Naive B cell (primary cell): ENCODE results near the gene SERINC3. TPM values are rescaled to one million over a fixed set of nuclear protein-coding genes. Genes with fewer than 3 reads are reported as not detected.
"Not testable (repeated sequence)": the region's sequence is repeated elsewhere in the genome, so short reads cannot be mapped to it uniquely, and the experiment has no call there.

Source experiments
- ATAC-seq, 2 donors: fragments of 150-1000 bp; cut with Tn5 transposase; 2 replicates each; pipeline ENCODE4 v1.10.0; 2021; ENCODE audit warnings: low read depth in 2 of 2, mild to moderate bottlenecking in 2 of 2, moderate library complexity in 2 of 2
- DNase-seq: peaks from one replicate; pipeline ENCODE4 v3.0.0; 2022
- H3K27ac Mint-ChIP-seq, 6 donors: one replicate each; pipeline ENCODE4 v1.8.0; 2020 to 2022; ENCODE audit warnings: mild to moderate bottlenecking in 6 of 6, mixed read lengths in 6 of 6, moderate library complexity in 5 of 6, inconsistent platforms in 2 of 6
- H3K27me3 Mint-ChIP-seq, 3 donors: one replicate each; pipeline ENCODE4 v1.8.0; 2021 to 2022; ENCODE audit warnings: mixed read lengths in 3 of 3, mild to moderate bottlenecking in 1 of 3
- H3K36me3 Mint-ChIP-seq, 2 donors: one replicate each; pipeline ENCODE4 v1.8.0; 2020 to 2022; ENCODE audit warnings: mixed read lengths in 2 of 2, inconsistent platforms in 1 of 2, mild to moderate bottlenecking in 1 of 2
- H3K4me1 Mint-ChIP-seq, 3 donors: one replicate each; pipeline ENCODE4 v1.8.0; 2020 to 2022; ENCODE audit warnings: mixed read lengths in 3 of 3, inconsistent platforms in 1 of 3, mild to moderate bottlenecking in 1 of 3, moderate library complexity in 1 of 3
- H3K4me3 Mint-ChIP-seq, 8 donors: one replicate each; pipeline ENCODE4 v1.8.0; 2020 to 2022; ENCODE audit warnings: mild to moderate bottlenecking in 8 of 8, mixed read lengths in 8 of 8, moderate library complexity in 8 of 8, inconsistent platforms in 2 of 8
- H3K9me3 Mint-ChIP-seq, 7 donors: one replicate each; pipeline ENCODE4 v1.8.0; 2020 to 2022; ENCODE audit warnings: mixed read lengths in 7 of 7, mild to moderate bottlenecking in 5 of 7, inconsistent platforms in 2 of 7, moderate library complexity in 1 of 7
- polyA plus RNA-seq, 6 donors: library from polyadenylated mRNA; unstranded; fragments of 300-500 nt; fragmentation: Illumina TruSeq; gene quantifications; one replicate each; pipeline ENCODE4 v1.2.3, GENCODE V29; 2021; ENCODE audit warnings: low read depth in 6 of 6

Gene SERINC3
- polyA plus RNA-seq, result 100 to 1,000 TPM; 120 to 145 (median 133) TPM

DNA sequence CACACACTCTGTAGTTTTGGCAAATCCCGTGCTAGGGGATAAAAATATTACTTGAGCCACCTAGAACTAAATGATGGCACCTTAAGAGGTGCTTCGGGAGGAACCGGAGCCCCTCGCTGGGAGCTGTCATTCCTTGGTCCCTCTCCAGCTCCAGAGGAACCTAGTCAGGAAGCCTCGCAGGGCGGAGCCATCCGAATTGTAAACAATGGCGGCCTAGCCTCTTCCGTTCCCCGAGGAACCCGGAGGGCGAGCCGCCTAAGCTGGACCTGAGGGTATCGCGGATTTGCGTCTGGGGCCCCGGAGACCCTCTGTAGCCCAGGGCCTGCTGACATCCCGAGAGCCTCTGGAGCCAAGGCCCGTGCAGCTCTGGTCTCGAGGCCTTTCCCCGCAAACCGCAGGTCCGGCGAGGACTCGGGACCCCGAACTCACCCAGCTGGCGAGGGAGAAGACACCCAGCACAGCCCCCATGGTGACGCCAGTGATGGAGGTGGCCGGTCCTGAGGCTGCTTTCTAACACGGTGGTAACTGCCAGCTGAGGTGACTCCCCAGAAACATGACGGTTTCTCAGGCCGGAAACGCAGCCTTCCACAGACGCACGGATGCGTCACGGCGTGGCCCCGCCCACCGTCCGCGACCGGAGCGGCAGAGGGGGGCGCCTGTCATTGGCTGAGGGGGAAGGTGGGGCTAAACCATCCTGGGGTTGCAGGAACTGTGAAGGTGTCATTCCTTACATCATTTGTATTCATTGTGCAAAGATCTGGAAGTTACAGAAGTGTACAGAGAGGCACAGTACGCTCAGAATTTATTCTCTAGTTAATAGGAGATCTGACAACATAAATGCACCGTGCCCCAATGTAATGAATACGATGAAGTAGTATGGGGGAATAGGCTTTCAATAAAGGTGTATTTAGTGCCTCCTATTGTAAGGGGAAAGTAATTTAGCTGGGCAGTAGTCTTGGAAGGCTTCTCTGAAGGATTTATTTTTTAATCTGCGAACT is at the start of gene SERINC3:
SERINC3 (minus strand) TSS at position 587 of the 998 bp plus-strand sequence; CDS start at position 468, 119 bp downstream.
- ATAC-seq (peak; percentile 89 to 90), DNase-seq (peak; percentile 99)
- Mint-ChIP-seq H3K4me1 (peaks cover 38 to 59% (median 47%) of the 10 kb centered on the region in 3 donors), H3K27me3 (no peaks in the 10 kb centered on the region), H3K27ac (peak within 1 kb of the TSS; percentile 93 to 99 (median 98)), H3K36me3 (no peaks in the 10 kb centered on the region), H3K9me3 (no peaks in the 10 kb centered on the region), H3K4me3 (peak within 1 kb of the TSS; percentile 78 to 97 (median 90))

GRCh38 chr20:44571362-44571988 is 49.6 kb upstream of the SERINC3 start:
- peak overlapping the region in 1 of 6 donors; percentile 5 for H3K27ac Mint-ChIP-seq
- DNase-seq (no peak), ATAC-seq (no peak)
- peaks cover 8 to 10% (median 10%) of the 10 kb centered on the region in 3 donors for H3K4me1 Mint-ChIP-seq
- H3K27me3 Mint-ChIP-seq, result no peaks in the 10 kb centered on the region
- no peak overlapping the region for H3K4me3 Mint-ChIP-seq
- H3K36me3 Mint-ChIP-seq, result no peaks in the 10 kb centered on the region
- H3K9me3 Mint-ChIP-seq, result no peaks in the 10 kb centered on the region

DNA sequence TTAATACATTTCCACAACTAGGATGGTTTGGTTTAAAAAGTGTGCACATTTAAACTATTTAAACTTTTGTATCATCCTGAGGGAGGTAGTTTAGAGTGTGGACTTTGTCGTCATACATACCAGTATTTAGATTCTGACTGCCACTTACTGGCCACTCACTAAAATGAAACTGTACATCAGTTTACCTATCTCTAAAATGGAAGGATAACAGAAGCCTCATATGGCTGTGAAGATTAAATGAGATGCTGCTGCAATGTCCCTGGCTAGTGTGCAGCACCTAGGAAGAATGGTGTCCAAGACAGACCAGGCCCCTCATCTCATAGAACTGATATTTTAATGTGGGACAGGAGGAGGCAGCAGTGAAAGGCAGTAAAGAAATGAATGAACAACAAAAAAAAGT is 48.5 kb upstream of the SERINC3 start:
- Mint-ChIP-seq H3K4me1 (no peaks in the 10 kb centered on the region), H3K27me3 (no peaks in the 10 kb centered on the region), H3K27ac (no peak overlapping the region), H3K36me3 (no peaks in the 10 kb centered on the region), H3K4me3 (no peak overlapping the region), H3K9me3 (no peaks in the 10 kb centered on the region)
- DNase-seq (no peak), ATAC-seq (no peak)

DNA sequence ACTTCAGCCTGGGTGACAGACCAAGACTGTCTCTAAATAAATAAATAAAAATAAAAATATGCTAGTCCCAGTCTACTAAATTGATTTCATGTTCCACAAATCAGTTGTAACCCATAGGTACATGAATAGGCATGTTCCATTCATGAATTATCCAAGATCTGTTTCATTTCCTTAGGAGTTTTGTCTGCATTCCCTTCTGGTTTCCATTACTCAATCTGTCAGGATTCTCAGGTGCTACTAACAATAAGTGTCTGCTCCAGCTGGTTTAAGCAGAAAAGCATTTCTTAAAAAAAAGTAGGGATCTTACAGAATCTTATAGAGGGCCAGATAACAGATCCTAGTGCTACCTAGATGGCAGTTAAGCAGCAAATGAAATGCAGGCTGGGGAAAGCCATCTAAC is 44.9 kb upstream of the SERINC3 start:
- H3K36me3 Mint-ChIP-seq, result no peaks in the 10 kb centered on the region
- no peak overlapping the region for H3K27ac Mint-ChIP-seq
- ATAC-seq (no peak), DNase-seq (no peak)
- H3K4me1 Mint-ChIP-seq, result no peaks in the 10 kb centered on the region
- no peaks in the 10 kb centered on the region for H3K9me3 Mint-ChIP-seq
- no peaks in the 10 kb centered on the region for H3K27me3 Mint-ChIP-seq
- H3K4me3 Mint-ChIP-seq, result no peak overlapping the region

DNA sequence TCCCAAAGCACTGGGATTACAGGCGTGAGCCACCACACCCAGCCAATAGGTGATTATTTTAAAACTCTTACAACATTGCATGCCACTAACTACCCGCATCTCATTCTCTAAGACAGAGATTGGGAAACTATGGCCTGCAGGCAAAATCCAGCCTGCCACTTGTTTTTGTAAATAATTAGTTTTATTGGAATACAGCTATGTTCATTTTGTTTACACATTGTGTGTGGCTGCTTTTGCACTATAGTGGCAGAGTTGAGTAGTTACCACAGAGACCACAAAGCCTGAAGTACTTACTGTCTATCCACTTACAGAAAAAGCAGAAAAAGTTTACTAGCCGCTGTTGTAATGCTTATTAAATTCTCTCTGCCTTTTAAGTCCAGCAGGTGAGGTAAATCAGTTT is 44.1 kb upstream of the SERINC3 start:
- H3K27me3 Mint-ChIP-seq, result no peaks in the 10 kb centered on the region
- no peaks in the 10 kb centered on the region for H3K4me1 Mint-ChIP-seq
- H3K4me3 Mint-ChIP-seq, result no peak overlapping the region
- DNase-seq (no peak), ATAC-seq (no peak)
- H3K36me3 Mint-ChIP-seq, result no peaks in the 10 kb centered on the region
- H3K27ac Mint-ChIP-seq, result no peak overlapping the region
- H3K9me3 Mint-ChIP-seq, result no peaks in the 10 kb centered on the region

DNA sequence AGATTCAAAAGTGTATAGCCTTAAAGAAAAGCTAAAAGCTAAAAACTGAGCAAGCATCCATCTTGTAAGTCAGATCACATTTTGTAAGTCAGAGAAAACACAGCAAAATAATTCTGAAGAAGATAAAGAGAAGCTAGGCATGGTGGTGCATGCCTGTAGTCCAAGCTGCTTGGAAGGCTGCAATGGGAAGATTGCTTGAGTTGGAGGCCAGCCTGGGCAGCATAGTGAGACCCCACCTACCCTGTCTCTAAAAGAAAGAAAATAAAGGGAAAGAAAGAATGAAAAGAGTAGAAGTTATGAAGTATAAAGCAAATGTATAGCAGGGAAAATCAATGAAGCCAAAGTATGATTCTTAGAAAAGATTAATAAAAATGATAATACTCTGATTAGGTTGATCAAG is 40.0 kb upstream of the SERINC3 start:
- DNase-seq, result no peak
- Mint-ChIP-seq H3K4me3 (no peak overlapping the region), H3K9me3 (no peaks in the 10 kb centered on the region), H3K27ac (no peak overlapping the region), H3K4me1 (peaks cover 0 to 5% (median 3%) of the 10 kb centered on the region in 3 donors), H3K36me3 (no peaks in the 10 kb centered on the region), H3K27me3 (no peaks in the 10 kb centered on the region)
- ATAC-seq, result no peak

DNA sequence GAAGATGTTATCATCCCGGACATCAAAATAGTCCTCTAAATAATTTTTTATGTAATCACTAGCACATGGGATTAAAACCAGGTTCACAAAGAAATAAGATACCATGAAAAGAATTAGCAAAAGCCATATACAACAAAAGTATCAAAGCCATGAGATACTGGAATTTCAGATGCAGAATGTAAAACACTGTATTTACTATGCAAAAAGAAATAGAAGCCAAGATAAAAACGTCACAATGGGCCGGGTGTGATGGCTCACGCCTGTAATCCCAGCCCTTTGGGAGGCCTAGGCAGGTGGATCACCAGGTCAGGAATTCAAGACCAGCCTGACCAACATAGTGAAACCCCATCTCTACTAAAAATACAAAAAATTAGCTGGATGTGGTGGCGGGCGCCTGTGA is 38.9 kb upstream of the SERINC3 start:
- DNase-seq, H3K9me3 Mint-ChIP-seq, H3K4me1 Mint-ChIP-seq, H3K4me3 Mint-ChIP-seq, H3K36me3 Mint-ChIP-seq, H3K27me3 Mint-ChIP-seq, ATAC-seq: not testable (repeated sequence)
- peak overlapping the region in 1 of 6 donors; percentile 9 for H3K27ac Mint-ChIP-seq

GRCh38 chr20:44560229-44560628 is 38.4 kb upstream of the SERINC3 start:
- peak overlapping the region in 1 of 6 donors; percentile 9 for H3K27ac Mint-ChIP-seq
- no peak overlapping the region for H3K4me3 Mint-ChIP-seq
- no peaks in the 10 kb centered on the region for H3K36me3 Mint-ChIP-seq
- no peaks in the 10 kb centered on the region for H3K9me3 Mint-ChIP-seq
- H3K4me1 Mint-ChIP-seq, result peaks cover 0 to 5% (median 3%) of the 10 kb centered on the region in 3 donors
- ATAC-seq, result peak in 1 of 2 donors; percentile 46
- H3K27me3 Mint-ChIP-seq, result no peaks in the 10 kb centered on the region
- no peak for DNase-seq

DNA sequence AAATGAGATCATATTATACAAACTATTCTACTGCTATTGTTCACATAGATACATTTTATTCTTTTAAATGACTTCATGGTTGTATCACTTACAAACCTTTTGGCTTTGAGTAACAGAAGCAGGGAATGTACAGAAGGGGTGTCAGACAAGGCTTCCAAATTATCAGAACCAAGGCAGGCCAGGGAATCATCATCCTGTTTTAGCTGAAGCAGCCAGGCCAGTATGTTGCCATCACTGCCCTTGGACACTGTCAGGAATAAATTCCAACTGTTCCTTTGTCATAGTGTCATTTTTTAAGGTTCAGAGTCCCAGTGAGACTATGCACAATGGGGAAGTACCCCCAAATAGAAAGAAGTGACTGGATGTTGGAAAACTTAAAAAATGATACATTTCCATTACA is 37.4 kb upstream of the SERINC3 start:
- no peaks in the 10 kb centered on the region for H3K36me3 Mint-ChIP-seq
- H3K4me1 Mint-ChIP-seq, result peaks cover 0 to 5% (median 3%) of the 10 kb centered on the region in 3 donors
- H3K27ac Mint-ChIP-seq, result no peak overlapping the region
- no peaks in the 10 kb centered on the region for H3K9me3 Mint-ChIP-seq
- no peaks in the 10 kb centered on the region for H3K27me3 Mint-ChIP-seq
- ATAC-seq, result no peak
- no peak for DNase-seq
- H3K4me3 Mint-ChIP-seq, result no peak overlapping the region

DNA sequence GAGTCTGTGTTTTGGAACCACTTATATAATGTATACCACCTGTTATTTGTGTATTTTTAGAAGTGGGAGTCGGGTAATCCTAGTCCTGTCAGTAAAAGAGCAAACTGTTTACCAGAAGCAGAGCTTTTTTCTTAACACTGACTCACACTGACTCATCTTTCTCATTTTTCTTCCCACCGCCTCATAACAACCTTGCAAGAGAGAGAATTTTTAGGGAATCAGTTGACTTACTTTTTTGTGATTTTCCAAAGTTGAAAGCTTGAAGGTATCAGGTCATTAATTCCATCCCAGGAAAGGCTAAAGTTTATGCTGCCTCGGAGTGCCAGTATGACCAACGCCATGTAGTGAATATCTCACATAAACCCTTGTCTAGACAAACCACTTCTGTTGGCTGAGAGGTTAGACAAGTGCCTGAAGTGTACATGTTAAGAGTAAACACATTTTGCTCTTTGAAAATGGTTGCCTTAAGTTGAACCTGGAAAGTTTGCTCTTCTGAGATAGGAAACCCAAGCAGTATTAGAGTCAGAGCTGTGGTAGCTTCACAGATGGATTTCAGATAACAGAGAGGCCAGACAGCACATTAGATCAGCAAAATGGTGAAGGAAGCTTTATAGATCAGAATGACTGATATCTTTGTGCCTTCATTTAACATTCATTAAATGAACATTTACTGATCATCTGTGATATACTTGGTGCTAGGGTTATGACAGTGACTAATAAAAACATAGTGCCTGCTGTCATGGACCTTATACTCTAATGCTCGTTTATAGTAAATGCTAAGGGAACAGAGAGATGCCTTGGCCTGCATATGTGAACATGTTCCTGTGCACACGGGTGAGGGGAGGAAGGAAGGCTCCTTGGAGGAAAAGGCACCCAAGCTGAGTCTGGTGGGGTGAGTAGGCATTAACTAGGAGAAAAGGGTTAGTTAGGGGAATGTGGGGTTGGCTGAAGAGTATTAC is 31.4 kb upstream of the SERINC3 start:
- Mint-ChIP-seq H3K27ac (peak overlapping the region in 3 of 6 donors; percentile 16 to 45 (median 17)), H3K36me3 (no peaks in the 10 kb centered on the region), H3K9me3 (no peaks in the 10 kb centered on the region), H3K4me1 (peaks cover 0 to 6% (median 0%) of the 10 kb centered on the region in 3 donors), H3K27me3 (no peaks in the 10 kb centered on the region), H3K4me3 (no peak overlapping the region)
- DNase-seq (no peak), ATAC-seq (no peak)

DNA sequence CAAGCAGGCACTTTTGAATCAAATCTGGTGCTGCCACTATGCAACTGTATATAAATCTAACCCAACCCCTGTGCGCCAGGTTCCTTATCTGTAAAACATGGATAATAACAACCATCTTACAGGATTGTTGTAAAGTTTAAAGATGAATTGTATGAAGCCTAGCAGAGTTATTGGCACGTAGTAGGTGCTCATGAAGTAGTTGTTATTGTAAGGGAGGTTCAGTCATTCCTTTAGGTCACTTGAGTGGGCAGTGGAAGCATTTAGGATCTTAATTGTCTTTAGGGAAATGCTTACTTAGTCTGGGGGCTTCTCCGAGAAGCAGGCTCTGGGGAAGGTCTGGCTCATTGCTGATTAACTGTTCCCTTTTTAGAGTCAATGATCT is 30.7 kb upstream of the SERINC3 start:
- DNase-seq (no peak), ATAC-seq (no peak)
- Mint-ChIP-seq H3K36me3 (no peaks in the 10 kb centered on the region), H3K27me3 (no peaks in the 10 kb centered on the region), H3K27ac (no peak overlapping the region), H3K4me1 (peaks cover 0 to 6% (median 0%) of the 10 kb centered on the region in 3 donors), H3K4me3 (no peak overlapping the region), H3K9me3 (no peaks in the 10 kb centered on the region)

- no peaks in the 10 kb centered on the region for H3K36me3 Mint-ChIP-seq
- no peak for ATAC-seq
- no peak overlapping the region for H3K4me3 Mint-ChIP-seq
- H3K27ac Mint-ChIP-seq, result peak overlapping the region in 1 of 6 donors; percentile 24
- DNase-seq, result no peak
- no peaks in the 10 kb centered on the region for H3K27me3 Mint-ChIP-seq
- H3K4me1 Mint-ChIP-seq, result peaks cover 0 to 6% (median 0%) of the 10 kb centered on the region in 3 donors
- no peaks in the 10 kb centered on the region for H3K9me3 Mint-ChIP-seq
Observed at GRCh38 chr20:44552050-44552449, 30.2 kb upstream of the SERINC3 start.

GRCh38 chr20:44549123-44549522 is 27.3 kb upstream of the SERINC3 start:
- Mint-ChIP-seq H3K9me3 (no peaks in the 10 kb centered on the region), H3K27ac (peak overlapping the region in 1 of 6 donors; percentile 24), H3K36me3 (no peaks in the 10 kb centered on the region), H3K4me1 (peaks cover 0 to 6% (median 0%) of the 10 kb centered on the region in 3 donors), H3K4me3 (no peak overlapping the region), H3K27me3 (no peaks in the 10 kb centered on the region)
- no peak for ATAC-seq
- DNase-seq, result no peak
